Colonic mucosa (tissue), 4 donors: ENCODE results near the gene TTC28. TPM values are rescaled to one million over a fixed set of nuclear protein-coding genes. Genes with fewer than 3 reads are reported as not detected.

Source experiments
- DNase-seq: peaks from one replicate; pipeline ENCODE4 v3.0.0-alpha.2; 2020
- H3K27ac ChIP-seq: fragments of 200-600 bp; one replicate; pipeline ENCODE4 v1.8.0; 2021
- H3K27me3 ChIP-seq: fragments of 200-600 bp; one replicate; pipeline ENCODE4 v1.8.0; 2021
- H3K36me3 ChIP-seq: fragments of 200-600 bp; one replicate; pipeline ENCODE4 v1.8.0; 2021
- H3K4me1 ChIP-seq: fragments of 200-600 bp; one replicate; pipeline ENCODE4 v1.8.0; 2021; ENCODE audit warnings: mild to moderate bottlenecking
- H3K4me3 ChIP-seq: fragments of 200-600 bp; one replicate; pipeline ENCODE4 v1.8.0; 2021
- H3K9ac ChIP-seq, 2 donors: one replicate each; pipeline ENCODE4 v1.7.0; 2013; ENCODE audit warnings: control low read depth in 2 of 2, low read depth in 2 of 2, low read length in 2 of 2
- H3K9me3 ChIP-seq: fragments of 200-600 bp; one replicate; pipeline ENCODE4 v1.8.0; 2021
- intact Hi-C: fragments of 100-400 bp; cut with DNase I; formaldehyde crosslinking; loops from one replicate; pipeline ENCODE4 v1.14.1; 2022
- total RNA-seq, 2 donors: library from RNA; stranded (reverse); fragmentation: NEBNext Ultra II Directional in 1 of 2; extraction: Animal tissue kit (Norgen Biotek cat#: 25700) in 1 of 2; gene quantifications; one replicate each; pipeline ENCODE4 v1.2.1, GENCODE V29; 2021
- TF ChIP-seq, protein P1 (sequence below): fragments of 200-600 bp; IDR thresholded peaks from one replicate; pipeline ENCODE4 v1.8.0; 2022; ENCODE audit warnings: antibody characterized with exemption, mild to moderate bottlenecking
- donor health status: healthy.
- donor health status: DM: no; HTN: no; CAD: no.
- donor health status: DM: no; HTN: no; CAD: no.

Gene TTC28
- total RNA-seq, 2 donors from 2014 or later: 6.6 to 9.2 TPM

DNA sequence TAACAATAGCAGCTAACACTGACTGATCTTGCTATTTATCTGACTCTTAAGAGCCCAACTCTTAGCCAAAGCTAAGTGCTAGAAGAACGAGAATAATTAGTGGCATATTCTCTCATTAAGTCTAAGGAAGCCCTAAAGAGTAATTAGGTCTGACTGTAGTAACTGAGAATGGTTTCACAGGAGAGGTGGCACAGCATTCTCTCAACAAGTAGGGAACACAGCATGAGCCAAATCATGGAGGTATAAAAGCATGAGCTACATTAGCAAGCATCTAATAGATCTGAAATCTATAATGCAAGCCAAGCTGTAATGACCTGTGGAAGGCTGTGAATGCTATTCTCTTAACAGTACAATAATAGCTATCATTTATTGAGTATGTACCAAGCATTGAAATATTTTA is 230.6 kb downstream of the TTC28 start:
- H3K4me1 ChIP-seq: no peaks in the 10 kb centered on the region
- no peaks in the 10 kb centered on the region for H3K27me3 ChIP-seq
- intact Hi-C loops: loop anchor here (10.0 kb wide), 1 partner anchor 146 kb away; no protein-coding TSS in a partner anchor
- no peaks in the 10 kb centered on the region for H3K36me3 ChIP-seq
- no peak overlapping the region for H3K4me3 ChIP-seq
- H3K9me3 ChIP-seq: no peaks in the 10 kb centered on the region
- TF ChIP-seq, protein P1, sequence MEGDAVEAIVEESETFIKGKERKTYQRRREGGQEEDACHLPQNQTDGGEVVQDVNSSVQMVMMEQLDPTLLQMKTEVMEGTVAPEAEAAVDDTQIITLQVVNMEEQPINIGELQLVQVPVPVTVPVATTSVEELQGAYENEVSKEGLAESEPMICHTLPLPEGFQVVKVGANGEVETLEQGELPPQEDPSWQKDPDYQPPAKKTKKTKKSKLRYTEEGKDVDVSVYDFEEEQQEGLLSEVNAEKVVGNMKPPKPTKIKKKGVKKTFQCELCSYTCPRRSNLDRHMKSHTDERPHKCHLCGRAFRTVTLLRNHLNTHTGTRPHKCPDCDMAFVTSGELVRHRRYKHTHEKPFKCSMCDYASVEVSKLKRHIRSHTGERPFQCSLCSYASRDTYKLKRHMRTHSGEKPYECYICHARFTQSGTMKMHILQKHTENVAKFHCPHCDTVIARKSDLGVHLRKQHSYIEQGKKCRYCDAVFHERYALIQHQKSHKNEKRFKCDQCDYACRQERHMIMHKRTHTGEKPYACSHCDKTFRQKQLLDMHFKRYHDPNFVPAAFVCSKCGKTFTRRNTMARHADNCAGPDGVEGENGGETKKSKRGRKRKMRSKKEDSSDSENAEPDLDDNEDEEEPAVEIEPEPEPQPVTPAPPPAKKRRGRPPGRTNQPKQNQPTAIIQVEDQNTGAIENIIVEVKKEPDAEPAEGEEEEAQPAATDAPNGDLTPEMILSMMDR: no peak
- H3K27ac ChIP-seq: no peak overlapping the region
- no peak for DNase-seq
- H3K9ac ChIP-seq: no peak overlapping the region

DNA sequence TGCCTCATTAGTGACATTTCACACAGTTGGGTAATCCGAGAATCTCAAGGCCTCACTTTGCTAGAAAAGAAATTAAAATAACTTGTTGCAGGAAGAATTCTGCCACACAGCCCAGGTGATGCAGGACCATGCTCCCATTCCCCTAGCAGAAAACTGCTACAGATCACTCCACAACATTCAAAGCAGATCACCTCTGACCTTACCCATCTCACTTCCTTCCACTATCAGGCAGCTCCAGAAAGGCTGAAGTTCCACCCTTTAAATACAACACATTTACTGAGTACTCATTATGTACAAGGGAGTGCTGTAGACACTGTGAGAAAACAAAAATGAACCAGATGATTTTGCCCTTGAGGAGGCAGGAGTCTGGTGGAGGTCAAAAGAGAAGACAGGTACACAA is 231.0 kb downstream of the TTC28 start:
- no peaks in the 10 kb centered on the region for H3K36me3 ChIP-seq
- no peaks in the 10 kb centered on the region for H3K4me1 ChIP-seq
- intact Hi-C loops: loop anchor here (10.0 kb wide), 1 partner anchor 146 kb away; no protein-coding TSS in a partner anchor
- H3K27me3 ChIP-seq: no peaks in the 10 kb centered on the region
- no peaks in the 10 kb centered on the region for H3K9me3 ChIP-seq
- TF ChIP-seq, protein P1: no peak
- H3K27ac ChIP-seq: no peak overlapping the region
- no peak for DNase-seq
- H3K9ac ChIP-seq: no peak overlapping the region
- no peak overlapping the region for H3K4me3 ChIP-seq

DNA sequence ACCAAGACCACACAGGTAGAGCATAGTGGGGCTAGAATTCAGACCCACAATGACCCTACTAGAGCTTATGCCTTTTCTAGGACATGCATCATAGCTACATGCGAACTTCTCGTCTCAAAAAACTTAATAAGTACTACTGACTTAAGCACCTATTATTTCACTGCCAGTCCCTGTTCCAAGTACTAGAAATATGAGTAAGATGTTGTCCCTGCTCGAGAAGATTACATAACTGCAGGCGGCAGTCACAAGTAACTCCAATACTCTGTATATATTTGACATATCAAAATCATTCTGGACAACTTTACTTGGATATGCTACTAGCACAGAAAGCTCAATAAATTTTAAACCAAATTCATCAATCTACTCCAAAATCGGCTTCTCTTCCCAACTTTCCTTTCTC is 235.0 kb downstream of the TTC28 start:
- intact Hi-C loops: loop anchor here (10.0 kb wide), 1 partner anchor 150 kb away; no protein-coding TSS in a partner anchor

DNA sequence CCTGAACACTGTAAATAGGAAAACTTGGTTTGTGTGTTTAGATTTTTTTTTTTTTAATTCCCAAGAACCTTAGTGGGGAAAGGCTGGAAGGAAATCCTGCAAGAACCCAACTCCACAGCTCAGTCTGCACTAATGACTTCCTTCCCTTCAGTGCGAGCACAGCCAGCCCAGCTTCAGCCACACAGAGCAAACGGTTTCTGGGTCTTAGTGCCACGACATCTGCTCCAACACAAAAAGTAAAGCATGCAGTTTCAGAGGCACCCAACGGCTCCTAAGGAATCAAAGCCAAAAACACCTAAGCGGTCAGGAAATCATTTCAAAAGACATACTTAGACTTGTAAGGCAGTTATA is 236.1 kb downstream of the TTC28 start:
- Histone ChIP-seq H3K9ac (peak overlapping the region; percentile 70), H3K4me1 (no peaks in the 10 kb centered on the region), H3K9me3 (no peaks in the 10 kb centered on the region), H3K4me3 (peak overlapping the region; percentile 54), H3K27ac (peak overlapping the region; percentile 60), H3K27me3 (no peaks in the 10 kb centered on the region), H3K36me3 (no peaks in the 10 kb centered on the region)
- DNase-seq: peak; percentile 72
- intact Hi-C loops: loop anchor here (10.0 kb wide), 1 partner anchor 151 kb away; no protein-coding TSS in a partner anchor
- TF ChIP-seq, protein P1: no peak

More for the DNA sequence above, 235.0 kb downstream of the TTC28 start:
- TF ChIP-seq, protein P1: no peak
- Histone ChIP-seq H3K4me3 (no peak overlapping the region), H3K27ac (no peak overlapping the region), H3K9ac (no peak overlapping the region), H3K27me3 (no peaks in the 10 kb centered on the region), H3K4me1 (no peaks in the 10 kb centered on the region), H3K9me3 (no peaks in the 10 kb centered on the region), H3K36me3 (no peaks in the 10 kb centered on the region)
- no peak for DNase-seq

DNA sequence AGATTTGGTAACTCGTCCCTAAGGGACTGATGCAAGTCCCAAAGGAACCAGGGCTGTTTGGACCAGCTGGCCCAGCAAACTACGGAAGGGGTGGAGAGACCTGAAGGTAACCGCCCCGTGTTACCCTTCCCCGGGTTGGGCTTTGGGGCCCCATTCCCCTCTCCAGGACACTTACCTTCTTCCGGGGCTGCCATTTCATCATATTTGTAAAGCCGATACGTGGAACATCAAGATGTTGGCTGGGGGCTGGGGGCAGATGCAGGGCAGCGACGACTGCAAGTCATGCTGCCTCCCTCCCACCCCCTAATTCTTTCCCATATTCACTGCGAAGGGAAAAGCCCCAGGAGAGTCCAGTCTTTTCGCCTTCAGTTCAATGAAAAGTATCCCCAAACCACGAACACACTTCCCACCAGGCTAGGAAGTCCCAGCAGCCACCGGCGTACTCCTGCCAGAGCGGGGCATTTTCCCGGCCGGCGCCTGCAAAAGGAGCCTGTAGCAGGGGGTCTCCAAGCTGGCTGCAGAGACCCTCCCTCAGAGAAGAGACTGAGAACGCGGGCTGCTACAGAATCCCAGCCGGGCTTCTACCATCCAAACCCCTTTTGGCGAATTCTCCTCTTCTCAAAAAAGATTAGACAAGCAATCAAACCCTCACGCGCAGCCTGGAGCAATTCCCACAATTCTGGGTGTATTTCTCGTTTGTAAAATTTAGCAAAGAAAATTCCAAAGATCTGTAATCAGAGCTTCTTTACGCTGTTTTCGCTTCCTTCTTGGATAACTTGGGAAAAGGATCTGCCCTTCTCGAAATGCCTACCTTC is 236.7 kb downstream of the TTC28 start:
- peak overlapping the region; percentile 54 for H3K4me3 ChIP-seq
- H3K27me3 ChIP-seq: no peaks in the 10 kb centered on the region
- TF ChIP-seq, protein P1: no peak
- H3K9me3 ChIP-seq: no peaks in the 10 kb centered on the region
- H3K27ac ChIP-seq: peak overlapping the region; percentile 60
- intact Hi-C loops: loop anchor here (10.0 kb wide), 1 partner anchor 152 kb away; no protein-coding TSS in a partner anchor
- no peaks in the 10 kb centered on the region for H3K36me3 ChIP-seq
- peak; percentile 61 for DNase-seq
- peak overlapping the region; percentile 70 for H3K9ac ChIP-seq
- H3K4me1 ChIP-seq: no peaks in the 10 kb centered on the region
